ENCODE data around the gene SLC25A21.

Gene SLC25A21

GRCh38 chr14:36767603-36768281 lies 404.7 kb downstream of the SLC25A21 start:
- no peak for DNase-seq (ENCODE audit: low read depth in 2 of 2)

GRCh38 chr14:36766974-36767373 lies 405.4 kb downstream of the SLC25A21 start:
- DNase-seq (ENCODE audit: low read depth in 2 of 2), result no peak

GRCh38 chr14:36757734-36758601 lies 414.4 kb downstream of the SLC25A21 start:
- no peak for DNase-seq (ENCODE audit: low read depth in 2 of 2)

- no peak for DNase-seq (ENCODE audit: low read depth in 2 of 2)
Measured at GRCh38 chr14:36756226-36756625, 416.2 kb downstream of the SLC25A21 start.

- DNase-seq (ENCODE audit: low read depth in 2 of 2), result no peak
Measured at GRCh38 chr14:36755756-36756155, 416.6 kb downstream of the SLC25A21 start.

- no peak for DNase-seq (ENCODE audit: low read depth in 2 of 2)
Measured at GRCh38 chr14:36751920-36752319, 420.5 kb downstream of the SLC25A21 start.

- no peak for DNase-seq (ENCODE audit: low read depth in 2 of 2)
Measured at GRCh38 chr14:36751106-36751505, 421.3 kb downstream of the SLC25A21 start.

- no peak for DNase-seq (ENCODE audit: low read depth in 2 of 2)
Measured at GRCh38 chr14:36750244-36750643, 422.2 kb downstream of the SLC25A21 start.

GRCh38 chr14:36748610-36749213 lies 423.7 kb downstream of the SLC25A21 start:
- DNase-seq (ENCODE audit: low read depth in 2 of 2), result no peak

- DNase-seq (ENCODE audit: low read depth in 2 of 2), result no peak
Measured at GRCh38 chr14:36747411-36748184, 424.8 kb downstream of the SLC25A21 start.

GRCh38 chr14:36746872-36747271 lies 425.5 kb downstream of the SLC25A21 start:
- no peak for DNase-seq (ENCODE audit: low read depth in 2 of 2)

- DNase-seq (ENCODE audit: low read depth in 2 of 2), result no peak
Measured at GRCh38 chr14:36741858-36742257, 430.5 kb downstream of the SLC25A21 start.

- DNase-seq (ENCODE audit: low read depth in 2 of 2), result no peak
Measured at GRCh38 chr14:36738269-36738668, 434.1 kb downstream of the SLC25A21 start.

GRCh38 chr14:36726128-36726527 lies 446.3 kb downstream of the SLC25A21 start:
- no peak for DNase-seq (ENCODE audit: low read depth in 2 of 2)

- DNase-seq (ENCODE audit: low read depth in 2 of 2), result no peak
Measured at GRCh38 chr14:36724162-36724561, 448.2 kb downstream of the SLC25A21 start.

- no peak for DNase-seq (ENCODE audit: low read depth in 2 of 2)
Measured at GRCh38 chr14:36723530-36723929, 448.9 kb downstream of the SLC25A21 start.

- DNase-seq (ENCODE audit: low read depth in 2 of 2), result no peak
Measured at GRCh38 chr14:36721877-36722276, 450.5 kb downstream of the SLC25A21 start.

- DNase-seq (ENCODE audit: low read depth in 2 of 2), result no peak
Measured at GRCh38 chr14:36720657-36721056, 451.7 kb downstream of the SLC25A21 start.

- no peak for DNase-seq (ENCODE audit: low read depth in 2 of 2)
Measured at GRCh38 chr14:36719823-36720222, 452.6 kb downstream of the SLC25A21 start.

GRCh38 chr14:36718216-36718615 lies 454.2 kb downstream of the SLC25A21 start:
- DNase-seq (ENCODE audit: low read depth in 2 of 2), result no peak

- no peak for DNase-seq (ENCODE audit: low read depth in 2 of 2)
Measured at GRCh38 chr14:36717363-36717762, 455.0 kb downstream of the SLC25A21 start.

- DNase-seq (ENCODE audit: low read depth in 2 of 2), result no peak
Measured at GRCh38 chr14:36716614-36717184, 455.7 kb downstream of the SLC25A21 start.
